Measurements from ENCODE around the gene RABEP2.

DNA sequence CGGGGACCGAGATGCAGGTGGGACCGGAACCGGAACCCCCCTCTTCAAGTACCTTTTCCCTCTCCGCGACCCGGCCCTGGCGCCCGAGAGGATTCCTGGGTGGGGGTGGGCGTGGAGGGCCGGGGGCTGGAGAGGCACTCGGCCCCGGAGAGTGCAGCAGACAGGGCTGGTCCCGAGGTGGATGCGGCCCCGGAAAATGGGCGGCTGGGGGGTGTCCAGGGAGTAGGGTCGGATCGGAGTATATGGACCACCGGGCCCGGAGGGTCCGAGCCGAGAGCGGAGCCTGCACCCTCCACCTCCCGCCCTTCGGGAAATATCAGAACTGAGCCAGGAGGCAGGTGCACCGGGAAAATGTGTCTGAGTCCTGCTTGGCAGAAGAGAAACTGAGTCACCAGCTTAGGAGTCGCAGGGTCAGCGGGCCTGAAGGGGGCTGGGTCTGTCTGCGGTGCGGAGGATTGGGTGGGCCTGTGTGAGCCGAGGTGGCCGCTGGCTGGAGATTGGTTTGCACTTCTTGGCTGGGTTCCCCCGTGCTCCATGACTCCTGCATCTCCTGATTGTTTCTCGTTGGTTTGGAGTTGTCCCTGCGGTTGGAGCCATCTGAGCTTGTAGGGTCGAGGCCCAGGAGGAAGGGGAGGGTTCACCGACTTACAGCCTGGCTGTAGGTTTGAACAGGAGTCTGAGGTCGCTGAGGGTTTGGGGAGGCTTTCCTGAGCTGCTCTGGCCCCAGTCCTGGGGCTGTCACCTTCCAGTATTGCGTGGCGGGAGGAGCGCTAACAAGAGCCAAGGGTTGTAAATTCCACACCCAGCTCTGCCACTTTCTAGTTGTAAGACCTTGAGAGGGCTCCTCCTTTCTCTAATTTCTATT, 60.9 kb downstream of the RABEP2 start:
- TF ChIP-seq, protein P1, sequence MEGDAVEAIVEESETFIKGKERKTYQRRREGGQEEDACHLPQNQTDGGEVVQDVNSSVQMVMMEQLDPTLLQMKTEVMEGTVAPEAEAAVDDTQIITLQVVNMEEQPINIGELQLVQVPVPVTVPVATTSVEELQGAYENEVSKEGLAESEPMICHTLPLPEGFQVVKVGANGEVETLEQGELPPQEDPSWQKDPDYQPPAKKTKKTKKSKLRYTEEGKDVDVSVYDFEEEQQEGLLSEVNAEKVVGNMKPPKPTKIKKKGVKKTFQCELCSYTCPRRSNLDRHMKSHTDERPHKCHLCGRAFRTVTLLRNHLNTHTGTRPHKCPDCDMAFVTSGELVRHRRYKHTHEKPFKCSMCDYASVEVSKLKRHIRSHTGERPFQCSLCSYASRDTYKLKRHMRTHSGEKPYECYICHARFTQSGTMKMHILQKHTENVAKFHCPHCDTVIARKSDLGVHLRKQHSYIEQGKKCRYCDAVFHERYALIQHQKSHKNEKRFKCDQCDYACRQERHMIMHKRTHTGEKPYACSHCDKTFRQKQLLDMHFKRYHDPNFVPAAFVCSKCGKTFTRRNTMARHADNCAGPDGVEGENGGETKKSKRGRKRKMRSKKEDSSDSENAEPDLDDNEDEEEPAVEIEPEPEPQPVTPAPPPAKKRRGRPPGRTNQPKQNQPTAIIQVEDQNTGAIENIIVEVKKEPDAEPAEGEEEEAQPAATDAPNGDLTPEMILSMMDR (IDR thresholded peaks at IDR 0.05), result no peak
- no peak for TF ChIP-seq ZFX (IDR thresholded peaks at IDR 0.05; ENCODE audit: borderline replicate concordance)
